ENCODE results near the gene LIG4. TPM values are rescaled to one million over a fixed set of nuclear protein-coding genes. Genes with fewer than 3 reads are reported as not detected.

The LIG4 gene
- total and polyA plus RNA-seq, 9 of the 15 experiments (the other 6 are each of a cell fraction or from before 2014, with no cell fraction given) = 1.5 to 7.8 (median 5.1) TPM

GRCh38 chr13:108193806-108194205 is 21.5 kb downstream of the LIG4 start:
- no peak for DNase-seq (ENCODE audit: extremely low read depth in 1 of 4, low spot score in 3 of 4)
- no peak for TF ChIP-seq PKNOX1 (IDR thresholded peaks at IDR 0.05)
- TF ChIP-seq RBFOX2 (IDR thresholded peaks at IDR 0.05; ENCODE audit: low read depth, low read length) = no peak
- TF ChIP-seq TCF3 (CRISPR knock-in tag; IDR thresholded peaks at IDR 0.05) = no peak
- no peak for TF ChIP-seq E2F5 (CRISPR knock-in tag; IDR thresholded peaks at IDR 0.05)
- TF ChIP-seq ZSCAN29 (IDR thresholded peaks at IDR 0.05) = no peak
- TF ChIP-seq ZBTB40 (IDR thresholded peaks at IDR 0.05) = no peak
- TF ChIP-seq ZBTB40 (CRISPR knock-in tag; IDR thresholded peaks at IDR 0.05) = no peak
- TF ChIP-seq HNRNPL (IDR thresholded peaks at IDR 0.05; ENCODE audit: low read depth, low read length) = no peak
- TF ChIP-seq FIP1L1 (IDR thresholded peaks at IDR 0.05; ENCODE audit: low read depth, low read length, poor library complexity, severe bottlenecking) = no peak
- no peak for TF ChIP-seq NFE2L1 (tag; IDR thresholded peaks at IDR 0.05; ENCODE audit: borderline replicate concordance, low read depth)
- no peak for TF ChIP-seq ZNF212 (CRISPR knock-in tag; IDR thresholded peaks at IDR 0.05)
- TF ChIP-seq ZNF583 (CRISPR knock-in tag; IDR thresholded peaks at IDR 0.05) = no peak
- TF ChIP-seq ZNF780A (CRISPR knock-in tag; IDR thresholded peaks at IDR 0.05) = no peak
- in situ Hi-C loops (cut with MboI) (no loop called here), intact Hi-C loops (cut with micrococcal nuclease) (no loop called here)
- H3K27ac ChIP-seq (ENCODE audit: extremely low read depth, low read depth, low read length) = no peak overlapping the region
- H3K9me3 ChIP-seq (replicated peaks; ENCODE audit: control insufficient read depth, insufficient read depth, low read depth, low read length) = no peaks in the 10 kb centered on the region
- no peaks in the 10 kb centered on the region for H4K20me1 ChIP-seq (replicated peaks; ENCODE audit: control insufficient read depth, insufficient read depth, low read length)
- H3K9ac ChIP-seq (ENCODE audit: insufficient read depth in 1 of 2, low read depth in 2 of 2, low read length in 2 of 2) = no peak overlapping the region
- no peaks in the 10 kb centered on the region for H3K9me1 ChIP-seq (ENCODE audit: control insufficient read depth, insufficient read depth, low read length)
- H3K27me3 ChIP-seq (ENCODE audit: control insufficient read depth in 2 of 2, insufficient read depth in 2 of 2, low read length in 2 of 2) = no peaks in the 10 kb centered on the region
- H3K4me1 ChIP-seq (replicated peaks in 1 of 2; ENCODE audit: control insufficient read depth in 2 of 2, insufficient read depth in 2 of 2, low read length in 2 of 2) = no peaks in the 10 kb centered on the region
- no peak for FAIRE-seq
- no peak overlapping the region for H2AFZ ChIP-seq (ENCODE audit: low read depth, low read length)
- no peaks in the 10 kb centered on the region for H3K79me2 ChIP-seq (ENCODE audit: control insufficient read depth, insufficient read depth, low read length)
- no peak overlapping the region for H3K4me2 ChIP-seq (ENCODE audit: insufficient read depth, low read length)
- ChIA-PET CTCF (ENCODE audit: low intra/inter-chr PET ratio) (no interaction called here), POLR2A (no interaction called here)
- no peak for ATAC-seq
- H3K4me3 ChIP-seq = no peak overlapping the region
- H3K36me3 ChIP-seq (ENCODE audit: control insufficient read depth, insufficient read depth, low read length) = no peaks in the 10 kb centered on the region
- BruUV-seq (replicated peaks) = no TSS peak
